Peyer's patch (tissue), 4 donors: ENCODE results near the gene ZNF285.

ENCODE experiments used
- POLR2A ChIP-seq, 2 donors: fragments of 450-650 bp; IDR thresholded peaks; one replicate each; pipeline ENCODE4 v1.5.1; 2017; ENCODE audit warnings: antibody characterized with exemption in 2 of 2, mild to moderate bottlenecking in 2 of 2, moderate library complexity in 2 of 2
- TF ChIP-seq, protein P1 (sequence below), 6 experiments: fragments of 450-650 bp in 4 of 6; fragments of 200-600 bp in 2 of 6; sonication (generic) in 1 of 6; IDR thresholded peaks; one replicate each; pipeline ENCODE4 v1.5.1; 2017 to 2019; ENCODE audit warnings: antibody characterized with exemption in 6 of 6, mild to moderate bottlenecking in 3 of 6, moderate library complexity in 1 of 6

- TF ChIP-seq, protein P1, sequence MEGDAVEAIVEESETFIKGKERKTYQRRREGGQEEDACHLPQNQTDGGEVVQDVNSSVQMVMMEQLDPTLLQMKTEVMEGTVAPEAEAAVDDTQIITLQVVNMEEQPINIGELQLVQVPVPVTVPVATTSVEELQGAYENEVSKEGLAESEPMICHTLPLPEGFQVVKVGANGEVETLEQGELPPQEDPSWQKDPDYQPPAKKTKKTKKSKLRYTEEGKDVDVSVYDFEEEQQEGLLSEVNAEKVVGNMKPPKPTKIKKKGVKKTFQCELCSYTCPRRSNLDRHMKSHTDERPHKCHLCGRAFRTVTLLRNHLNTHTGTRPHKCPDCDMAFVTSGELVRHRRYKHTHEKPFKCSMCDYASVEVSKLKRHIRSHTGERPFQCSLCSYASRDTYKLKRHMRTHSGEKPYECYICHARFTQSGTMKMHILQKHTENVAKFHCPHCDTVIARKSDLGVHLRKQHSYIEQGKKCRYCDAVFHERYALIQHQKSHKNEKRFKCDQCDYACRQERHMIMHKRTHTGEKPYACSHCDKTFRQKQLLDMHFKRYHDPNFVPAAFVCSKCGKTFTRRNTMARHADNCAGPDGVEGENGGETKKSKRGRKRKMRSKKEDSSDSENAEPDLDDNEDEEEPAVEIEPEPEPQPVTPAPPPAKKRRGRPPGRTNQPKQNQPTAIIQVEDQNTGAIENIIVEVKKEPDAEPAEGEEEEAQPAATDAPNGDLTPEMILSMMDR (IDR thresholded peaks at IDR 0.05) = no peak
- no peak for TF ChIP-seq POLR2A (IDR thresholded peaks at IDR 0.05)
Measured at GRCh38 chr19:44401139-44402115, at the start of gene ZNF285.
